Measurements from ENCODE around the gene DNAH9. TPM values are rescaled to one million over a fixed set of nuclear protein-coding genes. Genes with fewer than 3 reads are reported as not detected.

DNAH9 gene
- total RNA-seq, 1 donor from 2014 or later: 0.96 TPM

- H3K27ac Mint-ChIP-seq: no peak overlapping the region
- no peaks in the 10 kb centered on the region for H3K9me3 Mint-ChIP-seq
- H3K36me3 Mint-ChIP-seq: no peaks in the 10 kb centered on the region
- no peak for TF ChIP-seq CTCF (IDR thresholded peaks at IDR 0.05; ENCODE audit: unreplicated experiment)
- H3K4me3 Mint-ChIP-seq: no peak overlapping the region
- no peaks in the 10 kb centered on the region for H3K4me1 Mint-ChIP-seq
- no peak for DNase-seq (ENCODE audit: low spot score in 2 of 2, unreplicated experiment in 2 of 2)
- H3K27me3 Mint-ChIP-seq (ENCODE audit: low read depth): peaks cover 14% of the 10 kb centered on the region
Measured at GRCh38 chr17:11636771-11637170, 38.5 kb downstream of the DNAH9 start.

- Mint-ChIP-seq H3K4me1 (no peaks in the 10 kb centered on the region), H3K27ac (no peak overlapping the region), H3K4me3 (no peak overlapping the region), H3K36me3 (no peaks in the 10 kb centered on the region), H3K9me3 (no peaks in the 10 kb centered on the region), H3K27me3 (ENCODE audit: low read depth) (peaks cover 11% of the 10 kb centered on the region)
- DNase-seq (ENCODE audit: low spot score in 2 of 2, unreplicated experiment in 2 of 2): no peak
- no peak for TF ChIP-seq CTCF (IDR thresholded peaks at IDR 0.05; ENCODE audit: unreplicated experiment)
Measured at GRCh38 chr17:11637796-11638195, 39.5 kb downstream of the DNAH9 start.

- no peaks in the 10 kb centered on the region for H3K9me3 Mint-ChIP-seq
- peaks cover 11% of the 10 kb centered on the region for H3K27me3 Mint-ChIP-seq (ENCODE audit: low read depth)
- H3K4me1 Mint-ChIP-seq: no peaks in the 10 kb centered on the region
- no peaks in the 10 kb centered on the region for H3K36me3 Mint-ChIP-seq
- H3K4me3 Mint-ChIP-seq: no peak overlapping the region
- DNase-seq (ENCODE audit: low spot score in 2 of 2, unreplicated experiment in 2 of 2): no peak
- H3K27ac Mint-ChIP-seq: no peak overlapping the region
- TF ChIP-seq CTCF (IDR thresholded peaks at IDR 0.05; ENCODE audit: unreplicated experiment): no peak
Measured at GRCh38 chr17:11638700-11639265, 40.5 kb downstream of the DNAH9 start.

GRCh38 chr17:11639736-11640462 is 41.6 kb downstream of the DNAH9 start:
- Mint-ChIP-seq H3K27ac (no peak overlapping the region), H3K4me3 (no peak overlapping the region), H3K4me1 (no peaks in the 10 kb centered on the region), H3K36me3 (no peaks in the 10 kb centered on the region), H3K9me3 (no peaks in the 10 kb centered on the region), H3K27me3 (ENCODE audit: low read depth) (peaks cover 10% of the 10 kb centered on the region)
- no peak for DNase-seq (ENCODE audit: low spot score in 2 of 2, unreplicated experiment in 2 of 2)
- TF ChIP-seq CTCF (IDR thresholded peaks at IDR 0.05; ENCODE audit: unreplicated experiment): no peak

GRCh38 chr17:11640463-11640814 is 42.2 kb downstream of the DNAH9 start:
- Mint-ChIP-seq H3K4me1 (no peaks in the 10 kb centered on the region), H3K9me3 (no peaks in the 10 kb centered on the region), H3K27me3 (ENCODE audit: low read depth) (peaks cover 15% of the 10 kb centered on the region), H3K27ac (no peak overlapping the region), H3K4me3 (no peak overlapping the region), H3K36me3 (no peaks in the 10 kb centered on the region)
- TF ChIP-seq CTCF (IDR thresholded peaks at IDR 0.05; ENCODE audit: unreplicated experiment): no peak
- DNase-seq (ENCODE audit: low spot score in 2 of 2, unreplicated experiment in 2 of 2): no peak
